Aorta (tissue), 5 donors: Measurements from ENCODE around the gene NMU. TPM values are rescaled to one million over a fixed set of nuclear protein-coding genes. Genes with fewer than 3 reads are reported as not detected.

ENCODE experiments used
- ATAC-seq: fragments of 200-7000 bp; cut with Tn5 transposase; one replicate; pipeline ENCODE4 v1.9.1; 2022; ENCODE audit warnings: moderate library complexity; ENCODE audit not compliant: low FRiP score
- DNase-seq, 2 donors: peaks; one replicate each; pipeline ENCODE4 v3.0.0-alpha.2; 2020
- H3K27ac ChIP-seq, 2 donors: one replicate each; pipeline ENCODE4 v1.5.1; 2013; ENCODE audit warnings: low read length in 2 of 2, mild to moderate bottlenecking in 2 of 2, moderate library complexity in 2 of 2, control low read depth in 1 of 2, inconsistent platforms in 1 of 2, low read depth in 1 of 2
- H3K27me3 ChIP-seq, 2 donors: one replicate each; pipeline ENCODE4 v1.6.1; 2013; ENCODE audit warnings: control low read depth in 1 of 2, low read length in 1 of 2, mild to moderate bottlenecking in 1 of 2, moderate library complexity in 1 of 2; ENCODE audit not compliant: insufficient read depth in 2 of 2, control insufficient read depth in 1 of 2
- H3K36me3 ChIP-seq, 2 donors: one replicate each; pipeline ENCODE4 v1.6.1; 2013; ENCODE audit warnings: control low read depth in 1 of 2, low read length in 1 of 2, mild to moderate bottlenecking in 1 of 2; ENCODE audit not compliant: insufficient read depth in 2 of 2, control insufficient read depth in 1 of 2
- H3K4me1 ChIP-seq, 2 donors: one replicate each; pipeline ENCODE4 v1.6.1; 2013; ENCODE audit warnings: low read length in 2 of 2, control low read depth in 1 of 2, mild to moderate bottlenecking in 1 of 2, moderate library complexity in 1 of 2; ENCODE audit not compliant: insufficient read depth in 2 of 2, control insufficient read depth in 1 of 2
- H3K4me3 ChIP-seq, 2 donors: one replicate each; pipeline ENCODE4 v1.5.1; 2013; ENCODE audit warnings: low read length in 2 of 2, control low read depth in 1 of 2, mild to moderate bottlenecking in 1 of 2
- H3K9me3 ChIP-seq: one replicate; pipeline ENCODE4 v1.6.1; 2013; ENCODE audit warnings: mild to moderate bottlenecking, low read length; ENCODE audit not compliant: control insufficient read depth
- WGBS, 2 donors: extraction: QIAGEN DNeasy Blood & Tissue Kit; methylation state at CpG; one replicate each; pipeline ENCODE4 v1.1.7; 2013; 5-methylcytosine and 5-hydroxymethylcytosine counted together
- intact Hi-C, 2 donors: fragments of 100-400 bp; cut with DNase I; formaldehyde crosslinking; loops; one replicate each; pipeline versions ENCODE4 v1.14.2 to v1.15.0; 2022
- polyA plus RNA-seq, 2 donors: library from polyadenylated mRNA; stranded (reverse); fragments of 200-250 nt; gene quantifications; one replicate each; pipeline ENCODE4 v1.2.3, GENCODE V29; 2013
- total RNA-seq, 2 donors: library from RNA; stranded (reverse); fragmentation: NEBNext Ultra II Directional; extraction: Animal tissue kit (Norgen Biotek cat#: 25700); gene quantifications; one replicate each; pipeline ENCODE4 v1.2.1, GENCODE V29; 2021
- donor health status: healthy with polysubstance abuse.
- donor health status: Bipolar disorder and iron deficiency.
- donor health status: DM: no; HTN: no; CAD: no.
- donor health status: DM: no; HTN: no; CAD: no.
- donor health status: DM: yes; HTN: yes; CAD: no.

The NMU gene
- total and polyA plus RNA-seq, 4 donors = not detected

GRCh38 chr4:55546506-55546755 is 89.7 kb downstream of the NMU start:
- peak overlapping the region; percentile 94 to 99 for H3K4me3 ChIP-seq
- 0 to 1% methylated on average over 13 to 16 of the region's 16 CpGs for whole genome bisulfite sequencing, 2 donors
- intact Hi-C loops = loop anchor here (2.0 to 10.0 kb wide), 6 partner anchors 92 to 308 kb away; partner anchors contain the start of genes EXOC1 (in 2 of the 2), SRD5A3 (in 2 of the 2) and TMEM165 (in 1 of the 2)
- H3K9me3 ChIP-seq = no peaks in the 10 kb centered on the region
- no peaks in the 10 kb centered on the region for H3K27me3 ChIP-seq
- no peaks in the 10 kb centered on the region for H3K4me1 ChIP-seq
- no peak for DNase-seq
- no peaks in the 10 kb centered on the region for H3K36me3 ChIP-seq
- peak; percentile 94 for ATAC-seq
- peak overlapping the region; percentile 65 to 71 for H3K27ac ChIP-seq

GRCh38 chr4:55545641-55546505 is 90.2 kb downstream of the NMU start:
- Histone ChIP-seq H3K27ac (peak overlapping the region; percentile 61 to 71), H3K4me1 (no peaks in the 10 kb centered on the region), H3K4me3 (peak overlapping the region; percentile 94 to 99), H3K9me3 (no peaks in the 10 kb centered on the region), H3K27me3 (no peaks in the 10 kb centered on the region), H3K36me3 (no peaks in the 10 kb centered on the region)
- DNase-seq = peak; percentile 87 to 92
- WGBS, 2 donors = 0 to 1% methylated on average over 61 to 87 of the region's 87 CpGs
- intact Hi-C loops = loop anchor here (2.0 to 10.0 kb wide), 6 partner anchors 91 to 309 kb away; partner anchors contain the start of genes EXOC1 (in 2 of the 2), SRD5A3 (in 2 of the 2) and TMEM165 (in 1 of the 2)
- ATAC-seq = peak; percentile 92

Other genes starting within 250 kb of the NMU start
- gene TMEM165, start 240.3 kb downstream of the NMU start, total RNA-seq = 100 to 1,000 TPM; 183 to 204 TPM
- gene TMEM165, start 240.3 kb downstream of the NMU start, polyA plus RNA-seq = 10 to 100 TPM; 38.6 to 83.4 TPM
- 10 to 100 TPM; 32.4 to 36.8 TPM for gene CLOCK, start 89.4 kb downstream of the NMU start, total RNA-seq
- 1 to 10 TPM; 4.8 to 5.6 TPM for gene CLOCK, start 89.4 kb downstream of the NMU start, polyA plus RNA-seq
- not detected for gene PDCL2, start 44.1 kb downstream of the NMU start, total RNA-seq
- not detected for gene PDCL2, start 44.1 kb downstream of the NMU start, polyA plus RNA-seq
- gene EXOC1L, start 183.5 kb upstream of the NMU start, total RNA-seq = not detected
- gene EXOC1L, start 183.5 kb upstream of the NMU start, polyA plus RNA-seq = not detected
- 10 to 100 TPM; 40.1 to 50.4 TPM for gene EXOC1, start 217.3 kb upstream of the NMU start, total RNA-seq
- 10 to 100 TPM; 12.1 to 25.2 TPM for gene EXOC1, start 217.3 kb upstream of the NMU start, polyA plus RNA-seq